Right lung (tissue), 5 donors: ENCODE data around the gene PRPF8. TPM values are rescaled to one million over a fixed set of nuclear protein-coding genes. Genes with fewer than 3 reads are reported as not detected.
A peak's percentile ranks its signal among the peaks of the same experiment; 100 is the strongest.
"Not testable (repeated sequence)": the region's sequence is repeated elsewhere in the genome, so short reads cannot be mapped to it uniquely, and the experiment has no call there.

Experiments
- DNase-seq, 2 donors: peaks; one replicate each; pipeline ENCODE4 v3.0.0-alpha.2; 2013
- polyA plus RNA-seq, 5 donors: library from polyadenylated mRNA; unstranded; fragments of 120-200 nt; gene quantifications; one replicate each; pipeline versions ENCODE4 v1.2.1 to v1.2.3, GENCODE V29; 2013; ENCODE audit warnings: inconsistent platforms in 1 of 5, low replicate concordance in 1 of 5; ENCODE audit not compliant: insufficient read length in 5 of 5, insufficient read depth in 1 of 5

The PRPF8 gene
- polyA plus RNA-seq, 5 donors: 241 to 367 (median 316) TPM

GRCh38 chr17:1718362-1719165, 33.9 kb upstream of the PRPF8 start:
- DNase-seq: no peak

GRCh38 chr17:1716912-1717695, 32.4 kb upstream of the PRPF8 start:
- DNase-seq: peak; percentile 91 to 95

- DNase-seq: peak; percentile 100
These were observed 31.6 kb upstream of the PRPF8 start for GRCh38 chr17:1716076-1716911.

GRCh38 chr17:1715803-1716075, 31.1 kb upstream of the PRPF8 start:
- DNase-seq: no peak

- no peak for DNase-seq
These were observed 30.5 kb upstream of the PRPF8 start for GRCh38 chr17:1714980-1715802.

GRCh38 chr17:1714427-1714979, 29.8 kb upstream of the PRPF8 start:
- DNase-seq: peak; percentile 89 to 91

- DNase-seq: no peak
These were observed 29.3 kb upstream of the PRPF8 start for GRCh38 chr17:1713878-1714426.

GRCh38 chr17:1713160-1713877, 28.7 kb upstream of the PRPF8 start:
- DNase-seq: no peak

GRCh38 chr17:1712271-1712670, 27.6 kb upstream of the PRPF8 start:
- DNase-seq: no peak

GRCh38 chr17:1711804-1712203, 27.1 kb upstream of the PRPF8 start:
- DNase-seq: no peak

- DNase-seq: peak in 1 of 2 donors; percentile 31
These were observed 26.3 kb upstream of the PRPF8 start for GRCh38 chr17:1710807-1711553.

GRCh38 chr17:1709971-1710806, 25.5 kb upstream of the PRPF8 start, which contains the start of gene TLCD2:
Gene TLCD2, minus strand, starts transcription at chr17:1710377. Its CDS starts 135 bp downstream, at chr17:1710242.
- peak in 1 of 2 donors; percentile 63 for DNase-seq

GRCh38 chr17:1709403-1709951, 24.8 kb upstream of the PRPF8 start:
- no peak for DNase-seq

GRCh38 chr17:1708791-1709346, 24.2 kb upstream of the PRPF8 start:
- not testable (repeated sequence) for DNase-seq

GRCh38 chr17:1707107-1707506, 22.4 kb upstream of the PRPF8 start:
- DNase-seq: no peak

- DNase-seq: no peak
These were observed 20.3 kb upstream of the PRPF8 start for GRCh38 chr17:1705004-1705403.

- no peak for DNase-seq
These were observed 18.4 kb upstream of the PRPF8 start for GRCh38 chr17:1703063-1703462.

- not testable (repeated sequence) for DNase-seq
These were observed 15.2 kb upstream of the PRPF8 start for GRCh38 chr17:1699891-1700290.
